Transverse colon (tissue), 4 donors: ENCODE results near the gene UBE2S. TPM values are rescaled to one million over a fixed set of nuclear protein-coding genes. Genes with fewer than 3 reads are reported as not detected.

Experiments used
- DNase-seq: peaks from one replicate; pipeline ENCODE4 v3.0.0-alpha.2; 2019
- H3K27ac ChIP-seq, 4 donors: fragments of 200-600 bp; sonication (generic); 2 replicates each; pipeline ENCODE4 v1.5.1; 2016 to 2018; ENCODE audit warnings: inconsistent platforms in 4 of 4
- H3K27me3 ChIP-seq: fragments of 200-600 bp; sonication (generic); 2 replicates; pipeline ENCODE4 v1.5.1; 2017; ENCODE audit warnings: inconsistent platforms
- H3K36me3 ChIP-seq, 4 donors: fragments of 200-600 bp; sonication (generic); 2 replicates each; pipeline ENCODE4 v1.5.1; 2017 to 2019; ENCODE audit warnings: inconsistent platforms in 4 of 4
- H3K4me1 ChIP-seq, 4 donors: fragments of 200-600 bp; sonication (generic); 2 replicates each; pipeline ENCODE4 v1.5.1; 2017 to 2020; ENCODE audit warnings: inconsistent platforms in 4 of 4
- H3K4me3 ChIP-seq, 4 donors: fragments of 200-600 bp; sonication (generic); 1 replicate in 1 of 4; 2 replicates in 3 of 4; pipeline versions ENCODE4 v1.5.1 to v1.6.1; 2017 to 2019; ENCODE audit warnings: inconsistent platforms in 4 of 4
- H3K9me3 ChIP-seq, 2 donors: fragments of 200-600 bp; sonication (generic); 2 replicates each; pipeline ENCODE4 v1.5.1; 2017 to 2019; ENCODE audit warnings: inconsistent platforms in 2 of 2
- CTCF ChIP-seq, 5 experiments: fragments of 200-600 bp in 3 of 5; fragments of 450-650 bp in 2 of 5; sonication (generic) in 3 of 5; IDR thresholded peaks; 1 replicate in 2 of 5; 2 replicates in 3 of 5; pipeline ENCODE4 v1.5.1; 2016 to 2017; ENCODE audit warnings: antibody characterized with exemption in 5 of 5, inconsistent platforms in 3 of 5, mild to moderate bottlenecking in 2 of 5, moderate library complexity in 1 of 5
- EP300 ChIP-seq: sonication (generic); formaldehyde crosslinking; IDR thresholded peaks from one replicate; pipeline ENCODE4 v1.6.1; 2017; ENCODE audit warnings: antibody characterized with exemption, low read depth
- POLR2A ChIP-seq: fragments of 450-650 bp; IDR thresholded peaks from one replicate; pipeline ENCODE4 v1.6.1; 2016; ENCODE audit warnings: antibody characterized with exemption, mild to moderate bottlenecking, moderate library complexity
- POLR2AphosphoS5 ChIP-seq, 3 donors: sonication (generic); formaldehyde crosslinking; IDR thresholded peaks; one replicate each; pipeline ENCODE4 v1.6.1; 2016; ENCODE audit warnings: antibody characterized with exemption in 3 of 3
- WGBS, 2 donors: methylation state at CpG; one replicate each; pipeline ENCODE4 v1.1.5; 2018; ENCODE audit warnings: low coverage in 1 of 2; 5-methylcytosine and 5-hydroxymethylcytosine counted together
- in situ Hi-C, 4 donors: fragments of 200-750 bp; cut with MboI; loops; one replicate each; pipeline versions ENCODE4 v1.15.0 to v1.15.1; 2017; ENCODE audit warnings: low sequenced_read_pairs in 3 of 4, low pct_ligation_motif_present in 1 of 4, low pct_unique_long_range_greater_than_20kb in 1 of 4
- intact Hi-C: fragments of 100-400 bp; cut with DNase I; formaldehyde crosslinking; loops from one replicate; pipeline ENCODE4 v1.15.1; 2023; ENCODE audit warnings: low total_unique reads
- total RNA-seq, 4 donors: library from RNA; depleted of rRNA; stranded (reverse); fragments of >200 nt; gene quantifications; one replicate each; pipeline ENCODE4 v1.1.0, GENCODE V29; 2016

The UBE2S gene
- total RNA-seq, 4 donors from 2014 or later: 12.4 to 40.8 (median 18.1) TPM

- Histone ChIP-seq H3K4me1 (peaks cover 33 to 54% (median 44%) of the 10 kb centered on the region in 4 donors), H3K27me3 (no peaks in the 10 kb centered on the region), H3K27ac (peak overlapping the region; percentile 94 to 99 (median 96)), H3K36me3 (peaks cover 0 to 6% (median 0%) of the 10 kb centered on the region in 4 donors), H3K4me3 (peak overlapping the region; percentile 12 to 93 (median 78)), H3K9me3 (no peaks in the 10 kb centered on the region)
- no peak for TF ChIP-seq POLR2A
- peak; percentile 6 to 52 (median 43) for TF ChIP-seq POLR2AphosphoS5 (IDR thresholded peaks at IDR 0.05)
- peak; percentile 96 for DNase-seq
- 5% methylated on average over 34 of the region's 34 CpGs; no CpG with 5 or more reads in 1 of the 2 donors for WGBS, 2 donors
- in situ Hi-C loops: loop anchor here in 1 of 4 donors (25.0 kb wide), 1 partner anchor 98 kb away; the partner anchor contains the start of genes BRSK1 and HSPBP1
- intact Hi-C loops: loop anchor here (5.0 to 10.0 kb wide), 2 partner anchors 83 to 270 kb away; partner anchors contain the start of gene U2AF2
Observed at GRCh38 chr19:55384920-55385723, 22.5 kb downstream of the UBE2S start.

DNA sequence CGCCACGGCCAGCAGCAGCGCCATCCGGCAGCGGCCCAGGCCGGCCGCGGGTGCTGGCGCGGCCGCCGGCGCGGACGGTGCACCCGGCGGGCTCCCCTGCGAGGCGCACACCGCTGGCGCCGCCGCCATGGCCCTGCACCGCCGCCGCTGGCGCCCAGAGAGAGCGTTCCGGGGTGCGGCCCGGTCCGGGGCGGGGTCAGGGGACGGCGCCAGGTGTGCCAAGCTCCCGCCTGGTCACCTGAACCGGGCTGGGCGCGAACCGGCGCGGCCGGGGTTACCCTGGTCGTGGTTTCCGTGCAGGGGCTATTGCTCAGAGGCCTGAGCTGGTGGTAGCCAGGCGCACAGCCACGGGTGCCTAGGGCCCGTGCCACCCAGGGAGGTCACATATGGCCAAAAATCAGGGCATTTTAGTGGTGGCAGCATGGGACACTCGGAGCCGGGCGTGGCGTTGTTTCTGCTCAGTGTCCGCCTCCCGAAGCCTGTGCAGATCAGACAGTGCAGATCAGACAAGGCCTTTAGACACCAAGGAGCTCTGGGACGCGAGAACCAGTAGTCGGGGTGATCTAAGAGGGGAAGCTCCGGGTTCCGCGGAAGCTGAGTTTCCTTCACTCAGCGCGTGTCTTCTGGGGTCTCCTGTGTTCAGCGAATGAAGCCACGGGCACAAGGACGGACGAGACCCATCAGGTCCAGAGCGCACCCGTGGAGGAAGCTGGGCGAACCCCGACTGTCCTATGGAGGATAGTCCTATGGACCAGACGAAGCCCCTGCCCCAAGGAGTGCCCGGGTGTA is 23.3 kb downstream of the UBE2S start, which contains the start of gene TMEM238:
Gene TMEM238, minus strand, starts transcription at position 162 of the 789 bp plus-strand sequence. Its CDS starts 33 bp downstream, at position 129.
- peaks cover 33 to 50% (median 44%) of the 10 kb centered on the region in 4 donors for H3K4me1 ChIP-seq
- H3K36me3 ChIP-seq: peaks cover 0 to 6% (median 0%) of the 10 kb centered on the region in 4 donors
- DNase-seq: peak; percentile 84
- H3K27me3 ChIP-seq: no peaks in the 10 kb centered on the region
- WGBS, 2 donors: 13% methylated on average over 32 of the region's 72 CpGs; no CpG with 5 or more reads in 1 of the 2 donors
- H3K4me3 ChIP-seq: peak within 1 kb of the TSS; percentile 40 to 93 (median 78)
- in situ Hi-C loops: loop anchor here in 1 of 4 donors (25.0 kb wide), 1 partner anchor 97 kb away; the partner anchor contains the start of genes BRSK1 and HSPBP1
- intact Hi-C loops: loop anchor here (5.0 to 10.0 kb wide), 2 partner anchors 82 to 270 kb away; partner anchors contain the start of gene U2AF2
- H3K9me3 ChIP-seq: no peaks in the 10 kb centered on the region
- H3K27ac ChIP-seq: peak within 1 kb of the TSS; percentile 94 to 99 (median 96)
- TF ChIP-seq POLR2A (peak; percentile 64), POLR2AphosphoS5 (IDR thresholded peaks at IDR 0.05) (peak; percentile 25 to 66 (median 39)), CTCF (IDR thresholded peaks at IDR 0.05) (no peak)

DNA sequence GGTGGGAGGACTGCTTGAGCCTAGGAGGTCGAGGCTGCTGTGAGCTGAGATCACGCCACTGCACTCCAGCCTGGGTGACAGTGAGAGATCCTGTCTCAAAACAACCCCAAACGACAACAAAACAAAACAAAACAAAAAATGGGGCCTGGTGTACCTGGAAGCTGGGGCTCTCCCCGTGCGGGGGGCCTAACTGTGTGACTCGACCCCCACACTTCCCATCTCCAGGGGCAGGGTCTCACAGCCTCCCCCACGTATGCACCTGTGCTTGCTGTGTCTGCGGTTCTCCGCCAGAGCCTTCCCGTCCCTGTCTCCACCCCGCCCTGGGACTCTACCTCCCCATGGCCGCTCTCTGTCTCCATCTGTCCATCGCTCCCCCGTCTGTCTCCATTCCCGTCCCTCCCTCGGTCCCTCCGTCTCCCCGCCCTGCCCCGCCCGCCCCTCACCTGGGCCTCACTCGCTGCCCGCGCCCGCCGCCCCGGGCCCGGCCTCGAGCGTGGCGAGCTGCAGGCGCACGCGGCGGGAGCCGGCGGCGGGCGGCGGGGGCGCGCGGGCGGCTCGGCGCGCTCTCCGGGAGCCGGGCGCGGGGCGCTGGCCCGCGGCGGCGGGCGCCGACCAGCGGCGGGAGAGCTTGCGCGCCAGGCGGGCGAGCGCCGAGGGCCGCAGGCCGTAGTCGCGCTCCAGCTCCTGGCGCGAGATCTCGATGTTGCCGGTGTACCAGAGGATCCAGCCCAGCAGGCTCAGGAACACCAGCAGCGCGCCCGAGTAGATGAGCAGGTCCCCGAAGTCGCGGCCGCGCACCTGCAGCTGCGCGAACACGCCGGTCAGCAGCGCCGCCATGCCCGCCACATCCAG is 24.1 kb downstream of the UBE2S start:
- TF ChIP-seq CTCF (IDR thresholded peaks at IDR 0.05): peak in 1 of 5 experiments; percentile 25
- no peak for TF ChIP-seq POLR2A
- peak in 1 of 3 donors; percentile 5 for TF ChIP-seq POLR2AphosphoS5 (IDR thresholded peaks at IDR 0.05)
- no peak for TF ChIP-seq EP300
- Histone ChIP-seq H3K4me3 (peak overlapping the region; percentile 40 to 93 (median 78)), H3K4me1 (peaks cover 28 to 42% (median 40%) of the 10 kb centered on the region in 4 donors), H3K27ac (peak overlapping the region; percentile 94 to 99 (median 96)), H3K9me3 (no peaks in the 10 kb centered on the region), H3K27me3 (no peaks in the 10 kb centered on the region), H3K36me3 (peaks cover 0 to 4% (median 0%) of the 10 kb centered on the region in 4 donors)
- 4% methylated on average over 11 to 55 of the region's 88 CpGs for WGBS, 2 donors
- peak; percentile 61 for DNase-seq
- intact Hi-C loops: loop anchor here (5.0 to 10.0 kb wide), 2 partner anchors 81 to 271 kb away; partner anchors contain the start of gene U2AF2
- in situ Hi-C loops: loop anchor here in 1 of 4 donors (25.0 kb wide), 1 partner anchor 96 kb away; the partner anchor contains the start of genes BRSK1 and HSPBP1
